NCI-H774 (cell line): ENCODE results near the gene ABL1.
A peak's percentile ranks its signal among the peaks of the same experiment; 100 is the strongest.
"Not testable (repeated sequence)": the region's sequence is repeated elsewhere in the genome, so short reads cannot be mapped to it uniquely, and the experiment has no call there.

Experiments
- DNase-seq: peaks from one replicate; lab custom pipeline; 2025; lab: John Stamatoyannopoulos, UW

The ABL1 gene

GRCh38 chr9:130834371-130835336 is at the start of gene ABL1:
Gene ABL1 (plus strand): TSS chr9:130835254. CDS start chr9:130835447, 193 bp downstream.
- peak; percentile 76 for DNase-seq

GRCh38 chr9:130785940-130786508 is 49.0 kb upstream of the ABL1 start:
- DNase-seq, result no peak

GRCh38 chr9:130786526-130786925 is 48.5 kb upstream of the ABL1 start:
- DNase-seq, result no peak

- no peak for DNase-seq
Measured at GRCh38 chr9:130789747-130790672, 45.0 kb upstream of the ABL1 start.

GRCh38 chr9:130791303-130791894 is 43.7 kb upstream of the ABL1 start:
- no peak for DNase-seq

GRCh38 chr9:130793589-130793988 is 41.5 kb upstream of the ABL1 start:
- DNase-seq, result no peak

DNA sequence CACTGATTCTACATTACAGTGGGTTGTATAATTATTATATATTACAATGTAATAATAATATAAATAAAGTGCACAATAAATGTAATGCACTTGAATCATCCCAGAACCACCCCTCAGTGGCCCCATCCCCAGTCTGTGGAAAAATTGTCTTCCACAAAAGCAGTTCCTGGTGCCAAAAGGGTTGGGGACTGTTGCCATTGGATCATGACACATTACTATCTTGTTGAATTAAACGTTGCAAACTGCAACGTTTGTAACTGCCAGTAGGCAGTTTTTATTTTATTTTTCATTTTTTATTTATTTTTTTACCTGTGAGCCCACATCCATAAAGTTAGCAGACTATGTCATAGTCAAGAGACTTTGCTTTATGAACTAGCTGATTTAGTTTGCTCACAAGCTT is 41.0 kb upstream of the ABL1 start:
- DNase-seq, result not testable (repeated sequence)

- not testable (repeated sequence) for DNase-seq
Measured at GRCh38 chr9:130794423-130794822, 40.6 kb upstream of the ABL1 start.

- no peak for DNase-seq
Measured at GRCh38 chr9:130794923-130795495, 40.0 kb upstream of the ABL1 start.

GRCh38 chr9:130803116-130803515 is 31.9 kb upstream of the ABL1 start:
- not testable (repeated sequence) for DNase-seq

DNA sequence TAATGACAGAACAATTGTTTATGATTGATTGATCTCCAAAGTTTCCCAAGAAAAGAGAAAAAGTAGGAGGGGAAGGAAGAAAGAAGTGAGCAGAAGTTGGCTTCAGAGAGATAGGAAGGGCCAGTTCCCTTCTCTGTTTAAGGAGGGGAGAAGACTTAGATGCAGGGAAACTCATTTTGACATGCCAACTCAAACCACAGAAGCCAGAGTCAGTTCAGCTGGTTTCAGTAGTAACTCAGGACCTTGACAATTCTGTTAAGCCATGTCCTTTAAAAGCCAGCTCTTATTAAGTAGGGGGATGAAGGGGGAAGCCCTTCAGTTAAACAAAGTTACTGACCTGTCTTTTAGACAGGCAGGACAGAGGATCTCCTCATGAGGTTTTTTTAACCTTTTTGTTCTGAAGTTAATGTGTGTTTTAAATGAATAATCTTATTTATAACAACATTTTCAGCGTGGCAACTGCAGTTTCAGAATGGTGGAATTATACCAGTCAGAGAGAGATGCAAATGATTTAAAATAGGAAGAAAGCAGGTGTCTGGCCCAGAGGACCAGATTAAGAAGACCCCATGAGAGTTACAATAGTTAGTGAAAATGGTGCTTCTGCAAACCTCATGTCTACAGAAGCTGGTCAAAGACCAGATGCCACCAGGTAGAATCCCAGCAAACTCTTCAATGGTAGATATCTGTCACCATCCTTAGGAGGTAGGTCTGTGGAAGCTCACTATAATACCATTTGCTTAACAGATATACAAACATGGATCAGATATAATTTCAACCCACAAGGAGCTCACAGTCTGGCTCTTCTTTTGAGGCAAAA is 29.3 kb upstream of the ABL1 start:
- no peak for DNase-seq

DNA sequence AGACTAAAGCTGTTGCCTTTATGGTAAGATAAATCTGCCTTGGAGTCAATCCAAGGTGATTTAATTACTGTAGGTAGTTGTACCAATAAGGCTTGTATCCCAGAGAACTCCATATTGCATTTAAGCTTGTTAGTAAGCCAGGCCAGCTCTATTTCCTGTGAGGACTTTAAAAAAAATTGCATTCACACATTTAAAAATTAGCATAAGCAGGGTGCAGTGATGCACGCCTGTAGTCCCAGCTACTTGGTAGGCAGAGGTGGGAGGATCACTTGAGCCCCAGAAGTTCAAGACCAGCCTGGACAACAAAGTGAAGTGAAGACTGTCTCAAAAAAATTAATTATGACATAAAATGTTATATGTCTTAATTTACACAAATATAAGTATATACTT is 28.7 kb upstream of the ABL1 start:
- DNase-seq, result no peak

- no peak for DNase-seq
Measured at GRCh38 chr9:130810609-130811136, 24.4 kb upstream of the ABL1 start.

GRCh38 chr9:130815242-130815808 is 19.7 kb upstream of the ABL1 start:
- DNase-seq, result no peak

DNA sequence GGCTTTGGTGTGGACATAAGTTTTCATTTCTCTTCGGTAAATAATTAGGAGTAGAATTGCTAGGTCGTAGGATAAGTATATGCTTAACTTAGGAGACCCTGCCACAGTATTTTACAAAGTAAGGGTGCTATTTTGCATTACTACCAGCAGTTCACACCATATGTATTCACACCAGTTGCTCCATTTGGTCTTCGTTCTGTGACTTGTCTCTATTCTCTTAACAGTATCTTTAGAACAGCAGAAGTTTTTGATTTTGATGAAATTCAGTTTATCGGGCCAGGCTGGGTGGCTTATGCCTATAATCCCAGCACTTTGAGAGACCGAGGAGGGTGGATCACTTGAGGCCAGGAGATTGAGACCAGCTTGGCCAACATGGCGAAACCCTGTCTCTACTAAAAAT is 17.1 kb upstream of the ABL1 start:
- no peak for DNase-seq

DNA sequence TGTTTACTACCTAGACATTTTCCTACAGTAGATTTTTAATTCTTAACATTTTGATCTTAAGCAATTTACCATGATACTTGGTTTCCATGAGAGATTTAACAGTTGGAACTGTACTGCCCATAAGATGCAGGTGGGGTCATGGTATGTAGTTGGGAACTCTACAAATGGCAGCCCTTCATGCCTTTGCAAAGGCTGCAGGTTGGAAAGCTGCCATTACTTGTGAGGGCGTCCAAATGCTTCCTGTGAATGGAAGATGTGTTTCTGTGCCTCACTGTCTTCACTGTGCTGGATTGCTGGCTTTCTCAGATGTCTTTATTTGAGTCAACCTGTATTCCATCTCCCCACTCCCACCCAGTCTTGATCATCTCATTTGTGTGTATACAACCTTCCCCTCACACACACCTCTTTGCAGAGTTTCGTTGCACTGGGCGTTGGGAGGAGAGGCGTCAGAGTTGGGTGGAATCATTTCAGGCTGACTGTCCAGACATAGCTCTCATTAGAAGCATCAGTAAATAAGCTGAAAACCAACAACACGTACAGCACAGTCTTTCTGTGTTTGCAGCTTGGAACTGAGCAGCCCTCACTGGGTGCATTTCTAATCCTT is 14.8 kb upstream of the ABL1 start:
- no peak for DNase-seq

DNA sequence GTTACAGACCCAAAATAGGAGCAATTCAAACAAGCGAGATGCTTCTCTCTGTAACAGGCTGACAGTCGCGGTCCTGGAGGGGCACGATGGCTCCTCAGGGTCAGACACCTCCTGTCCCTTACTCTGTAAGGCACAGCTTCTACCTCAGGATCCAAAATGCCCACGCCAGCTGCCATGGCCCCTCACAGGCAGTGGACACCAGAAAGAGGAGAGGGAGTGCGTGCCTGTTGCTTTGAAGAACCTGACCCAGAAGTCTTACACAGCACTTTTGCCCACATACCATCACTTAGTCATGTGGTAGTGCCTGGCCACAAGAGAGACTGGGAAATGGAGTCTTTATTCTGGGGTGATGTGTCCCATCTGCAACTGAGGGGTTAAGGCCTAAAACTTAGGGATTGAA is 11.6 kb upstream of the ABL1 start:
- no peak for DNase-seq

DNA sequence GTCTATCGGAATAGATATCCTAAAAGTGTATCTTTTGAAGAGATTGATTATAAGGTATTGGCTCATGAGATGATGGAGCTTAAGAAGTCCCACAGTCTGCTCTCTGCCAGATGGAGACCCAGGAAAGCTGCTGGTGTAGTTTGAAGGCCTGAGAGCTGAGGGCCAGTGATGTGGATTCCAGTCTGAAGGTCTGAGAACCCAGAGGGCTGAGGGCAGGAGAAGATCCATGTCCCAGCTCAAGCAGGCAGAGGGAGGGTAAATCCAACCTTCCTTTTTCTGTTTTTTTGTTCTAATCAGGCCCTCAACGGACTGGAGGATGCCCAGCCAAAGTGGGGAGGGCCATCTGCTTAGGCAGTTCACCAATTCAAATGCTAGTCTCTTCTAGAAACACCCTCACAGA is 11.0 kb upstream of the ABL1 start:
- DNase-seq, result no peak

DNA sequence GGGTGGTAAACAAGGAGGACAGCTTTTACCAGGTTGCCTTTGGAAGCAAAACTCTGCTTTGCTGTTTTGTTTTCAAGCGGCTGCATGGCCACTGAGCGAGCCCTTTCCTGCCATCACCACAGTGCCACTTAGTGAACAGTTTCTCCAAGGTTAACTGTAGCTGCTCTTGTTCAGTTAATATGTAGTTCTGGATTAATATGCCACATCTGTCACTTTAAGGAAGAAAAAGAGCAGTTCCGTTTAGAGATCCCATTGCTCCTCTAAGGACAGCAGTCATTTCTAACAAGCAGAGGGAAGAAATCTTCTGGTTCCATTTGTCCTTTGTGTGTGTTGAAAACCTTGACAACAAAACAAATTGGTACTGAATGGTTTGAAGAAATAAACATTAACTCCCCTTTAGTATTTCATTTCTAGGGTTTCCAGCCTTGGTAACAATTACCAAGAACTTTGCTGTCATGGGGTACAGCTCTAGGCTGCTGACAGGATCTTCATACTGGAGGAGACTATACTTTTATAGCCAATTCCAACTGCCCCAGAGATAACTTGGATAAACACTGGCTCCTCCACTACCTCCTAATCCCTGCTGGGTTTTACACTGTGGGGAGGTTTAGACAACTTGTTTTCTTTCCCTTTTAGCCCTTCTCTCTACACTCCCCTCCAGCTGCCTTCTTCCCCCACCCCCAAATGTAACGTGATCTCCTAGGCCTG is 10.3 kb upstream of the ABL1 start:
- no peak for DNase-seq
